OCI-LY7 (cell line): ENCODE results near the gene SPEN. TPM values are rescaled to one million over a fixed set of nuclear protein-coding genes. Genes with fewer than 3 reads are reported as not detected.
"Not testable (repeated sequence)": the region's sequence is repeated elsewhere in the genome, so short reads cannot be mapped to it uniquely, and the experiment has no call there.

Source experiments
- BruUV-seq: library from RNA; stranded (reverse); fragments of 400-500 nt; replicated peaks from 2 replicates; lab custom pipeline; 2021; lab: Mats Ljungman, UMichigan
- CTCF ChIA-PET: fragments of 300-600 bp; sonication (Branson Sonifier 250); formaldehyde crosslinking; loops from one replicate; lab custom pipeline; 2022; ENCODE audit warnings: antibody characterized with exemption; ENCODE audit not compliant: unreplicated experiment; lab: Charles Lee
- POLR2A ChIA-PET: fragments of 300-600 bp; sonication (Branson Sonifier 250); formaldehyde crosslinking; loops from one replicate; lab custom pipeline; 2022; ENCODE audit warnings: antibody characterized with exemption; lab: Charles Lee
- DNase-seq: peaks from one replicate; pipeline ENCODE4 v3.0.0-alpha.2; 2015; ENCODE audit warnings: low spot score
- H2AFZ ChIP-seq: fragments of 200-600 bp; sonication (generic), shearing (Covaris generic); 2 replicates; pipeline ENCODE4 v1.6.1; 2014; ENCODE audit warnings: mild to moderate bottlenecking, antibody characterized with exemption, low read length, moderate library complexity
- H3K27ac ChIP-seq: fragments of 200-600 bp; sonication (generic); 2 replicates; pipeline ENCODE4 v1.5.1; 2014; ENCODE audit warnings: mixed run types, low read depth, mild to moderate bottlenecking, moderate library complexity, low read length, inconsistent platforms; ENCODE audit not compliant: poor library complexity, severe bottlenecking
- H3K36me3 ChIP-seq: fragments of 200-600 bp; sonication (generic); 2 replicates; pipeline ENCODE4 v1.6.1; 2014; ENCODE audit warnings: mild to moderate bottlenecking, antibody characterized with exemption, low read length, moderate library complexity, mixed read lengths; ENCODE audit not compliant: insufficient read depth
- H3K4me1 ChIP-seq: fragments of 200-600 bp; sonication (generic); 2 replicates; pipeline ENCODE4 v1.5.1; 2014; ENCODE audit warnings: mild to moderate bottlenecking, low read length; ENCODE audit not compliant: insufficient read depth, poor library complexity, severe bottlenecking
- H3K4me2 ChIP-seq: fragments of 200-600 bp; sonication (generic); 2 replicates; pipeline ENCODE4 v1.6.1; 2014; ENCODE audit warnings: mild to moderate bottlenecking, low read length
- H3K4me3 ChIP-seq: fragments of 200-600 bp; sonication (generic); 2 replicates; pipeline ENCODE4 v1.5.1; 2014; ENCODE audit warnings: mild to moderate bottlenecking, low read depth, low read length; ENCODE audit not compliant: poor library complexity, severe bottlenecking
- H3K79me2 ChIP-seq: fragments of 200-600 bp; sonication (generic); 2 replicates; pipeline ENCODE4 v1.6.1; 2016; ENCODE audit warnings: low read depth, mild to moderate bottlenecking, low read length, moderate library complexity, mixed read lengths; ENCODE audit not compliant: insufficient read depth
- H3K9me2 ChIP-seq: fragments of 200-600 bp; sonication (generic); 2 replicates; pipeline ENCODE4 v1.6.1; 2016; ENCODE audit warnings: mild to moderate bottlenecking, low read length, mixed read lengths; ENCODE audit not compliant: insufficient read depth
- H3K9me3 ChIP-seq: fragments of 200-600 bp; sonication (generic); 2 replicates; pipeline ENCODE4 v1.6.1; 2014; ENCODE audit warnings: mild to moderate bottlenecking, mixed run types, low read length, mixed read lengths
- H4K20me1 ChIP-seq: fragments of 200-600 bp; sonication (generic); 2 replicates; pipeline ENCODE4 v1.6.1; 2014; ENCODE audit warnings: mild to moderate bottlenecking, antibody characterized with exemption, low read length, moderate library complexity, mixed read lengths; ENCODE audit not compliant: insufficient read depth
- EZH2phosphoT487 ChIP-seq: fragments of 200-600 bp; sonication (generic); IDR thresholded peaks from 2 replicates; pipeline ENCODE4 v1.6.1; 2018; ENCODE audit warnings: low read depth, borderline replicate concordance, mild to moderate bottlenecking, mixed run types, antibody characterized with exemption, low read length, moderate library complexity, mixed read lengths
- intact Hi-C: fragments of 100-400 bp; cut with micrococcal nuclease; formaldehyde crosslinking; loops from one replicate; pipeline ENCODE4 v1.10.0; 2022; ENCODE audit not compliant: unreplicated experiment
- total RNA-seq, 2 experiments: library from RNA; depleted of rRNA in 1 of 2; stranded (reverse); fragments of >200 nt in 1 of 2; shearing (Covaris generic) in 1 of 2; gene quantifications; 2 replicates each; pipeline ENCODE4 v1.2.3, GENCODE V29; 2014 to 2022
- TF ChIP-seq, protein P1 (sequence below): fragments of 200-600 bp; sonication (generic); conservative IDR thresholded peaks from 2 replicates; pipeline ENCODE4 v1.5.1; 2014; ENCODE audit warnings: mild to moderate bottlenecking, antibody characterized with exemption, low read length, moderate library complexity, mixed read lengths

SPEN gene
- total RNA-seq, 2 experiments from 2014 or later = 40.7 to 87.1 TPM

DNA sequence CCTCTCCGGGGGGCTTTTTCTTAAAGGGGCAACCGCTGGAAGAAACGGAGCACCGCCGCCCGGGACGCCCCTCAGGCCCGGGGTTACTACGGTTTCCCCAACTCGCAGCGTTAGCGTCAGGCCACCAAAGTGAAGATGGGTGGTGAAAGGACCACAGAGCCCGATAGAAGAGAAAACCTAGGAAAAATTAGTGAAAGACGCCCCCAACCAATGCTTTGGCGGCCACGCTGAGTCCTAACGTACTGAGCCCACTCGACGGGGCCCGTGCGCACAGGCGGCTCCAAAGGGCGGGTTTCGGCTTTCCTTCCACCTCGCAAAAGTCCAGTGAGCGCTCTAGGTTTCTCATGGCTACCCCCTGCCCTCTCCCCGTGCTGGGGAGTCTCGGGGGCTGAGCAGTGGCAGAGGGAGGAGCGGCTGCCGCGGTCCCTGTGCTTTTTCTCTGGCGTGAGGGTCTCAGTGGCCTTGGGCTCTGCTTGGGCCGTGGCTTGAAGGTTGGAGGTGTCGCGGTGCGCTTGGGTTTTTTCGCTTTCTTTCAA, 12.2 kb upstream of the SPEN start:
- no peaks in the 10 kb centered on the region for H4K20me1 ChIP-seq
- no peak for DNase-seq
- peak overlapping the region; percentile 75 for H3K4me3 ChIP-seq
- ChIA-PET POLR2A (interaction anchor here (0.6 to 3.7 kb wide), 4 partner anchors 8 to 14 kb away, joined by 3 to 68 read pairs (median 18); partner anchors contain the start of gene SPEN), CTCF (no interaction called here)
- H3K4me1 ChIP-seq = peaks cover 60% of the 10 kb centered on the region
- H3K79me2 ChIP-seq = peaks cover 33% of the 10 kb centered on the region
- no peak for TF ChIP-seq EZH2phosphoT487
- TF ChIP-seq, protein P1, sequence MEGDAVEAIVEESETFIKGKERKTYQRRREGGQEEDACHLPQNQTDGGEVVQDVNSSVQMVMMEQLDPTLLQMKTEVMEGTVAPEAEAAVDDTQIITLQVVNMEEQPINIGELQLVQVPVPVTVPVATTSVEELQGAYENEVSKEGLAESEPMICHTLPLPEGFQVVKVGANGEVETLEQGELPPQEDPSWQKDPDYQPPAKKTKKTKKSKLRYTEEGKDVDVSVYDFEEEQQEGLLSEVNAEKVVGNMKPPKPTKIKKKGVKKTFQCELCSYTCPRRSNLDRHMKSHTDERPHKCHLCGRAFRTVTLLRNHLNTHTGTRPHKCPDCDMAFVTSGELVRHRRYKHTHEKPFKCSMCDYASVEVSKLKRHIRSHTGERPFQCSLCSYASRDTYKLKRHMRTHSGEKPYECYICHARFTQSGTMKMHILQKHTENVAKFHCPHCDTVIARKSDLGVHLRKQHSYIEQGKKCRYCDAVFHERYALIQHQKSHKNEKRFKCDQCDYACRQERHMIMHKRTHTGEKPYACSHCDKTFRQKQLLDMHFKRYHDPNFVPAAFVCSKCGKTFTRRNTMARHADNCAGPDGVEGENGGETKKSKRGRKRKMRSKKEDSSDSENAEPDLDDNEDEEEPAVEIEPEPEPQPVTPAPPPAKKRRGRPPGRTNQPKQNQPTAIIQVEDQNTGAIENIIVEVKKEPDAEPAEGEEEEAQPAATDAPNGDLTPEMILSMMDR = no peak
- H3K9me2 ChIP-seq = no peaks in the 10 kb centered on the region
- peak overlapping the region; percentile 91 for H3K4me2 ChIP-seq
- H3K36me3 ChIP-seq = peaks cover 6% of the 10 kb centered on the region; the same call in 1 of the 2 replicates
- no peaks in the 10 kb centered on the region for H3K9me3 ChIP-seq
- intact Hi-C loops = loop anchor here (1.0 kb wide), 1 partner anchor 12 kb away; the partner anchor contains the start of gene SPEN
- BruUV-seq = no TSS peak
- H2AFZ ChIP-seq = peak overlapping the region; percentile 60; the same call in 1 of the 2 replicates
- H3K27ac ChIP-seq = peak overlapping the region; percentile 97

DNA sequence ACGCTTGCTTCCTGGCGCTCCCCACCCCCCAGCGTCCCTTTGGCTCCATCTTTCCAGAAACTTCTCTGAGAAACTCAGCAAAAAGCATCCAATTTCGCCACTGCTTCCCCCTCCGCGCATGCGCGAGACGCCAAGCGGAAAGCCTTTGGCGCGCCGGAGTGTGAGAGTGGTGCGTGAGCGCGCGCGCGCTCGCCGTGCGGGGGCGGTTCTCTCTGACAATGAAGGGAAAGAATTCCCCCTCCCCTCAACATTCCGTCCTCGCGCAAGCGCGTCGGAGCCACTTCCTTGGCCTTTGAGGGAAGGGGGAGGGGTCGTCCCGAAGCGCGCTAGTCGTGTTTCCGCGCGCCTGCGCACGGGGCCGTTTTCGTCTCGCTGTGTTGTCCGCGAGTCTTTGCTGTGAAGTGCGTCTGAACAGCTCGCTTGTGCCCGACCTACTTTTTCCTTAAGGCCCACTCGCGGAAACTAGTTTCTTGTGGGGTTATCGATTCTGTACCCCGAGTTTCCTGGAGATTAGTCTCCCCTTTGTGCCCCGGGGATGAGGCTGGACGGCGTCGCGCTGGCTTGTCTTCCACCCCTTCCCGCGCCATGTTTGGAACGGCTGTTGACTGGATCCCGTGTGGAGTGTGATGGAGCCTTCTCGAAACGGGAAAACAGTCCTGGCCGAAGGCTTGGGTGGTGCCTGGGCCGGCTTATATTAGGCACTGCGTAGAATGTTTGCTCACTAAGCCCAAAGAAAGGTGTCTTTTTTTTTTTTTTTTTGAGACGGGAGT, 11.6 kb upstream of the SPEN start:
- POLR2A ChIA-PET = interaction anchor here (0.6 to 2.2 kb wide), 6 partner anchors 9 to 309 kb away, joined by 3 to 6 read pairs (median 3); partner anchors contain the start of gene SPEN

DNA sequence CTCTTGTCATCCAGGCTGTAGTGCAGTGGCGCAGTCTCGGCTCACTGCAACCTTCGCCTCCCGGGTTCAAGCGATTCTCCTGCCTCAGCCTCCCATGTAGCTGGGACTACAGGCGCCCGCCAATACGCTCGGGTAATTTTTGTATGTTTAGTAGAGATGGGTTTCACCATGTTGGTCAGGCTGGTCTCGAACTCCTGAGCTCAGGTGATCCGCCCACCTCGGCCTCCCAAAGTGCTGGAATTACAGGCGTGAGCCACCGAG, 11.1 kb upstream of the SPEN start:
- intact Hi-C loops, H4K20me1 ChIP-seq, H3K9me3 ChIP-seq, H3K9me2 ChIP-seq, DNase-seq, CTCF ChIA-PET, H3K36me3 ChIP-seq: not testable (repeated sequence)
- H3K4me3 ChIP-seq = peak overlapping the region; percentile 75
- TSS peak; percentile 89 for BruUV-seq
- H3K79me2 ChIP-seq = peaks cover 33% of the 10 kb centered on the region
- H3K27ac ChIP-seq = peak overlapping the region; percentile 97
- POLR2A ChIA-PET = interaction anchor here (0.7 to 2.2 kb wide), 5 partner anchors 9 to 309 kb away, joined by 3 to 6 read pairs (median 3); partner anchors contain the start of gene SPEN
- H2AFZ ChIP-seq = 0 out of 2 replicates have a peak overlapping the region, but pooled peaks have one; percentile 23
- H3K4me2 ChIP-seq = peak overlapping the region; percentile 91
- peaks cover 54% of the 10 kb centered on the region for H3K4me1 ChIP-seq

More for the DNA sequence above, 11.6 kb upstream of the SPEN start:
- DNase-seq = peak; percentile 99
- H3K79me2 ChIP-seq = peaks cover 32% of the 10 kb centered on the region
- peaks cover 54% of the 10 kb centered on the region for H3K4me1 ChIP-seq
- H3K4me2 ChIP-seq = peak overlapping the region; percentile 91
- H3K9me2 ChIP-seq = no peaks in the 10 kb centered on the region
- intact Hi-C loops = loop anchor here (1.0 kb wide), 1 partner anchor 11 kb away; the partner anchor contains the start of gene SPEN
- CTCF ChIA-PET = no interaction called here
- no peaks in the 10 kb centered on the region for H4K20me1 ChIP-seq
- no TSS peak for BruUV-seq
- TF ChIP-seq, protein P1 = no peak
- TF ChIP-seq EZH2phosphoT487 = no peak
- peak overlapping the region; percentile 23; the same call in 1 of the 2 replicates for H2AFZ ChIP-seq
- no peaks in the 10 kb centered on the region for H3K9me3 ChIP-seq
- H3K27ac ChIP-seq = peak overlapping the region; percentile 97
- peak overlapping the region; percentile 75 for H3K4me3 ChIP-seq
- peaks cover 6% of the 10 kb centered on the region; the same call in 1 of the 2 replicates for H3K36me3 ChIP-seq
